ENCODE results near the gene LCNL1.

Gene LCNL1

DNA sequence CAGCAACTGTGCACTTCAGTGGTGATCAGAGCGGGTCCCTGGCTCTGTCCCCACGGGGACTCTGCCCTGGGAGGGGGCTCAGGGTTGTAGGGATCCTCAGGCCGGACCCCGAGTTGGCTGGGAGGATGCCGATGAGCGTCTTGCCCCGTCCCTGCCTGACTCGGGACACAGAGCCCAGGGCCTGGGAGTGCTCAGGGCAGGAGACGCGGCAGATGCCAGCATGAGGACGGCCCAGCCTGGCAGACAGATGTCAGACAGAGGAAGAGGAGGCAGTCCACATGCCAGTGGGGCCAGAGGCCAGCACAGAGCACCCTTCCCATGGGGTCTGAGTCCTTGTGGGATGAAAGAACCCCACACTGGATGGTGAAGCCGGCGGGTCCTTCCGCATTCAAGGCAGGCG lies 19.5 kb upstream of the LCNL1 start:
- Histone ChIP-seq H3K9me3 (no peaks in the 10 kb centered on the region), H3K27ac (no peak overlapping the region), H3K4me1 (ENCODE audit: control insufficient read depth in 1 of 2, insufficient read depth in 1 of 2, low read depth in 1 of 2, low read length in 1 of 2) (no peaks in the 10 kb centered on the region), H3K4me3 (ENCODE audit: low read depth in 1 of 2, low read length in 1 of 2) (no peak overlapping the region), H3K27me3 (peaks cover 10% of the 10 kb centered on the region), H3K36me3 (no peaks in the 10 kb centered on the region)
- TF ChIP-seq, protein P1, sequence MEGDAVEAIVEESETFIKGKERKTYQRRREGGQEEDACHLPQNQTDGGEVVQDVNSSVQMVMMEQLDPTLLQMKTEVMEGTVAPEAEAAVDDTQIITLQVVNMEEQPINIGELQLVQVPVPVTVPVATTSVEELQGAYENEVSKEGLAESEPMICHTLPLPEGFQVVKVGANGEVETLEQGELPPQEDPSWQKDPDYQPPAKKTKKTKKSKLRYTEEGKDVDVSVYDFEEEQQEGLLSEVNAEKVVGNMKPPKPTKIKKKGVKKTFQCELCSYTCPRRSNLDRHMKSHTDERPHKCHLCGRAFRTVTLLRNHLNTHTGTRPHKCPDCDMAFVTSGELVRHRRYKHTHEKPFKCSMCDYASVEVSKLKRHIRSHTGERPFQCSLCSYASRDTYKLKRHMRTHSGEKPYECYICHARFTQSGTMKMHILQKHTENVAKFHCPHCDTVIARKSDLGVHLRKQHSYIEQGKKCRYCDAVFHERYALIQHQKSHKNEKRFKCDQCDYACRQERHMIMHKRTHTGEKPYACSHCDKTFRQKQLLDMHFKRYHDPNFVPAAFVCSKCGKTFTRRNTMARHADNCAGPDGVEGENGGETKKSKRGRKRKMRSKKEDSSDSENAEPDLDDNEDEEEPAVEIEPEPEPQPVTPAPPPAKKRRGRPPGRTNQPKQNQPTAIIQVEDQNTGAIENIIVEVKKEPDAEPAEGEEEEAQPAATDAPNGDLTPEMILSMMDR (IDR thresholded peaks at IDR 0.05) = no peak

- Histone ChIP-seq H3K9me3 (no peaks in the 10 kb centered on the region), H3K27ac (no peak overlapping the region), H3K4me1 (ENCODE audit: control insufficient read depth in 1 of 2, insufficient read depth in 1 of 2, low read depth in 1 of 2, low read length in 1 of 2) (no peaks in the 10 kb centered on the region), H3K27me3 (peaks cover 10% of the 10 kb centered on the region), H3K36me3 (no peaks in the 10 kb centered on the region), H3K4me3 (ENCODE audit: low read depth in 1 of 2, low read length in 1 of 2) (no peak overlapping the region)
- TF ChIP-seq, protein P1 (IDR thresholded peaks at IDR 0.05) = no peak
These were observed 19.0 kb upstream of the LCNL1 start for GRCh38 chr9:136963751-136964150.

- Histone ChIP-seq H3K36me3 (no peaks in the 10 kb centered on the region), H3K27me3 (peaks cover 10% of the 10 kb centered on the region), H3K9me3 (no peaks in the 10 kb centered on the region), H3K4me3 (ENCODE audit: low read depth in 1 of 2, low read length in 1 of 2) (no peak overlapping the region), H3K27ac (no peak overlapping the region), H3K4me1 (ENCODE audit: control insufficient read depth in 1 of 2, insufficient read depth in 1 of 2, low read depth in 1 of 2, low read length in 1 of 2) (no peaks in the 10 kb centered on the region)
- TF ChIP-seq, protein P1 (IDR thresholded peaks at IDR 0.05) = no peak
These were observed 18.6 kb upstream of the LCNL1 start for GRCh38 chr9:136964171-136964689.

DNA sequence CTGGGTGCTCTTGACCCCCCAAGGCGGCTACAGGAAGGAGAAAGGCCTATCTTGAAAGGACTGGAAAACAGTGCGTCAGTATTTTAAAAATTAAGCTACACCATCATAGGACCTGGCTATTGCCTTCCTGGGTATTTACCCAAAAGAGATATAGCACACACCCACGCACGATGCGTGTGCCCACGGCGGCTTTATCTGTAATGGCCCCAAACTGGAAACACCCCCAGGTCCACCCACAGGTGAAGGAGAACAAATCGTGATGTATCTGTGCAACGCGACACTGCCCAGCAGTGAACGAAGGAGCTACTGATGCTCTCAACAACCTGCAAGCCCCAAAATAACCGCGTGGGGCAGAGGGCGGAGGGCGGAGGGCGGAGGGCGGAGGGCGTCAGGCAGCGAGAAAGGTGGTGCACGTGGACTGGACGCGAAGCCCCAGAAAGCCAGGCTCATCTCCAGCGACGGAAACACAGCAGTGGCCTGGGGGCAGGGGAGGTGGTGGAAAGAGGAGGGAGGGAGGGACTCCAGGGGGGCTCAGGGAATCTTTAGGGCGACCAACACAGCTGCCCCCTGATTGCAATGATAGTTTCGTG lies 17.9 kb upstream of the LCNL1 start:
- Histone ChIP-seq H3K4me3 (ENCODE audit: low read depth in 1 of 2, low read length in 1 of 2) (no peak overlapping the region), H3K4me1 (ENCODE audit: control insufficient read depth in 1 of 2, insufficient read depth in 1 of 2, low read depth in 1 of 2, low read length in 1 of 2) (no peaks in the 10 kb centered on the region), H3K9me3 (no peaks in the 10 kb centered on the region), H3K27me3 (peaks cover 10% of the 10 kb centered on the region), H3K36me3 (no peaks in the 10 kb centered on the region), H3K27ac (no peak overlapping the region)
- TF ChIP-seq, protein P1 (IDR thresholded peaks at IDR 0.05) = no peak

GRCh38 chr9:136965771-136966484 lies 16.9 kb upstream of the LCNL1 start:
- Histone ChIP-seq H3K4me1 (ENCODE audit: control insufficient read depth in 1 of 2, insufficient read depth in 1 of 2, low read depth in 1 of 2, low read length in 1 of 2) (no peaks in the 10 kb centered on the region), H3K9me3 (no peaks in the 10 kb centered on the region), H3K27me3 (peaks cover 10% of the 10 kb centered on the region), H3K36me3 (no peaks in the 10 kb centered on the region), H3K27ac (no peak overlapping the region), H3K4me3 (ENCODE audit: low read depth in 1 of 2, low read length in 1 of 2) (no peak overlapping the region)
- TF ChIP-seq, protein P1 (IDR thresholded peaks at IDR 0.05) = no peak
